SK-N-MC (cell line): Measurements from ENCODE around the gene ATAD2B.

ENCODE experiments used
- EZH2 ChIP-seq: fragments of 200-600 bp; sonication (generic); IDR thresholded peaks from one replicate; pipeline ENCODE4 v1.6.1; 2017; ENCODE audit warnings: antibody characterized with exemption
- FOXP2 ChIP-seq: optimal IDR thresholded peaks from 2 replicates; pipeline ENCODE3; 2011; ENCODE audit warnings: mild to moderate bottlenecking, moderate library complexity; ENCODE audit not compliant: insufficient read depth; ENCODE audit errors: extremely low read length, control extremely low read depth
- POLR2AphosphoS5 ChIP-seq: IDR thresholded peaks from 2 replicates; pipeline ENCODE4 v1.6.1; 2012; ENCODE audit warnings: mild to moderate bottlenecking, low read depth, low read length, borderline replicate concordance

GRCh38 chr2:23953625-23954024 lies 26.7 kb upstream of the ATAD2B start:
- no peak for TF ChIP-seq POLR2AphosphoS5
- TF ChIP-seq EZH2 = no peak
- no peak for TF ChIP-seq FOXP2
